Panc1 (cell line): ENCODE data around the gene ZNF835.

Experiments used
- CTCF ChIP-seq: fragments of 450-650 bp; IDR thresholded peaks from 2 replicates; pipeline ENCODE4 v1.5.1; 2017; ENCODE audit warnings: mild to moderate bottlenecking
- REST ChIP-seq, 2 experiments: IDR thresholded peaks; 2 replicates each; pipeline ENCODE4 v1.6.1; 2011 to 2012; ENCODE audit warnings: low read depth in 2 of 2, control low read depth in 1 of 2, low read length in 1 of 2, mild to moderate bottlenecking in 1 of 2, moderate library complexity in 1 of 2; ENCODE audit not compliant: insufficient read depth in 1 of 2

GRCh38 chr19:56718231-56718630 lies 46.7 kb upstream of the ZNF835 start:
- TF ChIP-seq CTCF: no peak
- peak; percentile 72 to 80 for TF ChIP-seq REST (IDR thresholded peaks at IDR 0.05; ENCODE audit: insufficient read depth in 1 of 2, low read depth in 2 of 2, low read length in 1 of 2)
